ENCODE measurements around the gene SOST.

The SOST gene

DNA sequence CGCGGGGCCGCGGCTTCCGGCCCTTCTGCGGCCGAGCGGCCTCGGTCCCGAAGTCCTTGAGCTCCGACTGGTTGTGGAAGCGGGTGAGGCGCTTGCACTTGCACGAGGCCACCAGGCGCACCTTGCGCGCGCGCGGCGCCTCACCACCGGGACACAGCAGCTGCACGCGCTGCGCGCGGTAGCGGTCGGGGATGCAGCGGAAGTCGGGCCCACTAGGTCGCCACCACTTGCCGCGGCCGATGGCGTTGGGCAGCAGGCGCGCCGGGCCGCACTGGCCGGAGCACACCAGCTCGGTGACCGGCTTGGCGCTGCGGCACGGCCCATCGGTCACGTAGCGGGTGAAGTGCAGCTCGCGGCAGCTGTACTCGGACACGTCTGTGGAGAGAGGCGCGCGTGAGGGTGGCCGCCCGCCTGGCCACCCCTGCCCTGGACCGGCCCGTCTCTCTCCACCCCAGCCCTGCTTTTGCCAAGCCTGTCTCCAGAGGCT lies 3.2 kb downstream of the SOST start:
- no peak for ATAC-seq
- TF ChIP-seq, protein P1, sequence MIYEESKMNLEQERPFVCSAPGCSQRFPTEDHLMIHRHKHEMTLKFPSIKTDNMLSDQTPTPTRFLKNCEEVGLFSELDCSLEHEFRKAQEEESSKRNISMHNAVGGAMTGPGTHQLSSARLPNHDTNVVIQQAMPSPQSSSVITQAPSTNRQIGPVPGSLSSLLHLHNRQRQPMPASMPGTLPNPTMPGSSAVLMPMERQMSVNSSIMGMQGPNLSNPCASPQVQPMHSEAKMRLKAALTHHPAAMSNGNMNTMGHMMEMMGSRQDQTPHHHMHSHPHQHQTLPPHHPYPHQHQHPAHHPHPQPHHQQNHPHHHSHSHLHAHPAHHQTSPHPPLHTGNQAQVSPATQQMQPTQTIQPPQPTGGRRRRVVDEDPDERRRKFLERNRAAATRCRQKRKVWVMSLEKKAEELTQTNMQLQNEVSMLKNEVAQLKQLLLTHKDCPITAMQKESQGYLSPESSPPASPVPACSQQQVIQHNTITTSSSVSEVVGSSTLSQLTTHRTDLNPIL (CRISPR knock-in tag; IDR thresholded peaks at IDR 0.05; ENCODE audit: low read depth): no peak
- TF ChIP-seq, protein P2, sequence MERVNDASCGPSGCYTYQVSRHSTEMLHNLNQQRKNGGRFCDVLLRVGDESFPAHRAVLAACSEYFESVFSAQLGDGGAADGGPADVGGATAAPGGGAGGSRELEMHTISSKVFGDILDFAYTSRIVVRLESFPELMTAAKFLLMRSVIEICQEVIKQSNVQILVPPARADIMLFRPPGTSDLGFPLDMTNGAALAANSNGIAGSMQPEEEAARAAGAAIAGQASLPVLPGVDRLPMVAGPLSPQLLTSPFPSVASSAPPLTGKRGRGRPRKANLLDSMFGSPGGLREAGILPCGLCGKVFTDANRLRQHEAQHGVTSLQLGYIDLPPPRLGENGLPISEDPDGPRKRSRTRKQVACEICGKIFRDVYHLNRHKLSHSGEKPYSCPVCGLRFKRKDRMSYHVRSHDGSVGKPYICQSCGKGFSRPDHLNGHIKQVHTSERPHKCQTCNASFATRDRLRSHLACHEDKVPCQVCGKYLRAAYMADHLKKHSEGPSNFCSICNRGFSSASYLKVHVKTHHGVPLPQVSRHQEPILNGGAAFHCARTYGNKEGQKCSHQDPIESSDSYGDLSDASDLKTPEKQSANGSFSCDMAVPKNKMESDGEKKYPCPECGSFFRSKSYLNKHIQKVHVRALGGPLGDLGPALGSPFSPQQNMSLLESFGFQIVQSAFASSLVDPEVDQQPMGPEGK (CRISPR knock-in tag; IDR thresholded peaks at IDR 0.05; ENCODE audit: borderline replicate concordance): no peak
- TF ChIP-seq TOX (CRISPR knock-in tag; IDR thresholded peaks at IDR 0.05; ENCODE audit: borderline replicate concordance): no peak
- TF ChIP-seq GLIS3 (CRISPR knock-in tag; IDR thresholded peaks at IDR 0.05): no peak
- TF ChIP-seq, protein P3, sequence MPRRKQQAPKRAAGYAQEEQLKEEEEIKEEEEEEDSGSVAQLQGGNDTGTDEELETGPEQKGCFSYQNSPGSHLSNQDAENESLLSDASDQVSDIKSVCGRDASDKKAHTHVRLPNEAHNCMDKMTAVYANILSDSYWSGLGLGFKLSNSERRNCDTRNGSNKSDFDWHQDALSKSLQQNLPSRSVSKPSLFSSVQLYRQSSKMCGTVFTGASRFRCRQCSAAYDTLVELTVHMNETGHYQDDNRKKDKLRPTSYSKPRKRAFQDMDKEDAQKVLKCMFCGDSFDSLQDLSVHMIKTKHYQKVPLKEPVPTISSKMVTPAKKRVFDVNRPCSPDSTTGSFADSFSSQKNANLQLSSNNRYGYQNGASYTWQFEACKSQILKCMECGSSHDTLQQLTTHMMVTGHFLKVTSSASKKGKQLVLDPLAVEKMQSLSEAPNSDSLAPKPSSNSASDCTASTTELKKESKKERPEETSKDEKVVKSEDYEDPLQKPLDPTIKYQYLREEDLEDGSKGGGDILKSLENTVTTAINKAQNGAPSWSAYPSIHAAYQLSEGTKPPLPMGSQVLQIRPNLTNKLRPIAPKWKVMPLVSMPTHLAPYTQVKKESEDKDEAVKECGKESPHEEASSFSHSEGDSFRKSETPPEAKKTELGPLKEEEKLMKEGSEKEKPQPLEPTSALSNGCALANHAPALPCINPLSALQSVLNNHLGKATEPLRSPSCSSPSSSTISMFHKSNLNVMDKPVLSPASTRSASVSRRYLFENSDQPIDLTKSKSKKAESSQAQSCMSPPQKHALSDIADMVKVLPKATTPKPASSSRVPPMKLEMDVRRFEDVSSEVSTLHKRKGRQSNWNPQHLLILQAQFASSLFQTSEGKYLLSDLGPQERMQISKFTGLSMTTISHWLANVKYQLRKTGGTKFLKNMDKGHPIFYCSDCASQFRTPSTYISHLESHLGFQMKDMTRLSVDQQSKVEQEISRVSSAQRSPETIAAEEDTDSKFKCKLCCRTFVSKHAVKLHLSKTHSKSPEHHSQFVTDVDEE (CRISPR knock-in tag; IDR thresholded peaks at IDR 0.05): no peak
- TF ChIP-seq ZNF8 (CRISPR knock-in tag; IDR thresholded peaks at IDR 0.05): no peak
- no peak for TF ChIP-seq TCF4 (CRISPR knock-in tag; IDR thresholded peaks at IDR 0.05; ENCODE audit: borderline replicate concordance)
- TF ChIP-seq ESRRG (CRISPR knock-in tag; IDR thresholded peaks at IDR 0.05): no peak
- no peak for TF ChIP-seq SNAI2 (CRISPR knock-in tag; IDR thresholded peaks at IDR 0.05)
- no peak for TF ChIP-seq ZFP30 (CRISPR knock-in tag; IDR thresholded peaks at IDR 0.05)
- TF ChIP-seq ZNF565 (CRISPR knock-in tag; conservative IDR thresholded peaks at IDR 0.05; ENCODE audit: low read depth): no peak
- no peak for TF ChIP-seq ZC3H10 (CRISPR knock-in tag; IDR thresholded peaks at IDR 0.05)

DNA sequence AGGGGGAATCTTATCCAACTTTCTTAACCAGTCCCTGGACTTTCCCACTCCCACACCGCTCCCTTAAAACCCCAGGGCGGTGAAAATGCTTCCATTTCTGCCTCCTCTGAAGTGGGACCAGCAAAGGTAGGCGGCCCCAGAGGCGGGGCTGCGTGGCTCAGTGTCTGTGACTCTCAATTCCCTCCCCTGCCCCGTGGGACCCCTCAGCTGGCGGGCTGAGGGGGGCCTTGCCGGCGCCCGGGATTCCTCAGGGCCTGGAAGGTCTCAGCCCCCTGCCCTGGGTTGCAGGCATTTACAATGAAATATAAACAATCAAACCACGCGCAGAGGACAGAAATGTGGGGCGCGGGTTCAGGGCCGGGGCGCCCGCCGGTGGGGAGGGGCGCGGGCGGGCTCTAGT lies 3.6 kb downstream of the SOST start:
- ATAC-seq: no peak

DNA sequence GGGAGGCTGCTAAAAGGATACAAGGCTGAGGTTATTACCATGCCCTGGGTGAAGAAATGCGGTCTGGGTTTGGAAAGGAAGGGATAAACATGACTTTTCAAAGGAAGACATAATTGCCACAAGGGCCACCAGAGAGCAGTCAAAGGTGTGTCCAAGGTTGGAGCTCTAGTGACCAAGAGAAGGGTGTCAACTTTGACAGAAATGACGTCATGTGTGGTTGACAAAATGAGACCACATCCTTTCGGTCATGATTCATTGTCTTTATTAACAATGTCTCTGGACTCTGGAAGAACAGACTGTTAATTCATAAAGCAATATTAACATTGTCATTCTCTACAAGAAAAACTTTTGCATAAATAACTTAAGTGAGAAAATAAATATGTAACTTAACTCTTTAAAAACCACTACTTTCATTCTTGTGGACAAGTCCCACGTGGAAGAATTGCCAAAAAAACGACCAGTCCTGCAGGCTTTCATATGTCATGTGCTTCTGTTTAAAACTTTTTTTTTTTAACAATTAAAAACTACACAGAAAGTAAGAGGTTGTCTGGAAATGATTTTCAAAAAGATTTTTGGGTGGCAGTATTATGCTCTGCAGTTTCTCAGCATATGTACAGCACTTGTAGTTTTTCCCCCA lies 5.0 kb downstream of the SOST start:
- no peak for TF ChIP-seq ARNTL (CRISPR knock-in tag; IDR thresholded peaks at IDR 0.05; ENCODE audit: borderline replicate concordance, low read depth)
- TF ChIP-seq PPARA (CRISPR knock-in tag; IDR thresholded peaks at IDR 0.05; ENCODE audit: borderline replicate concordance): no peak
- no peak for TF ChIP-seq RARB (CRISPR knock-in tag; IDR thresholded peaks at IDR 0.05)
- TF ChIP-seq, protein P2 (CRISPR knock-in tag; IDR thresholded peaks at IDR 0.05; ENCODE audit: borderline replicate concordance): no peak
- TF ChIP-seq BACH2 (CRISPR knock-in tag; IDR thresholded peaks at IDR 0.05; ENCODE audit: borderline replicate concordance): no peak
- no peak for TF ChIP-seq ZNF8 (CRISPR knock-in tag; IDR thresholded peaks at IDR 0.05)
- no peak for TF ChIP-seq CSDC2 (CRISPR knock-in tag; IDR thresholded peaks at IDR 0.05)
- TF ChIP-seq ZFP3 (CRISPR knock-in tag; IDR thresholded peaks at IDR 0.05): no peak
- TF ChIP-seq, protein P4, sequence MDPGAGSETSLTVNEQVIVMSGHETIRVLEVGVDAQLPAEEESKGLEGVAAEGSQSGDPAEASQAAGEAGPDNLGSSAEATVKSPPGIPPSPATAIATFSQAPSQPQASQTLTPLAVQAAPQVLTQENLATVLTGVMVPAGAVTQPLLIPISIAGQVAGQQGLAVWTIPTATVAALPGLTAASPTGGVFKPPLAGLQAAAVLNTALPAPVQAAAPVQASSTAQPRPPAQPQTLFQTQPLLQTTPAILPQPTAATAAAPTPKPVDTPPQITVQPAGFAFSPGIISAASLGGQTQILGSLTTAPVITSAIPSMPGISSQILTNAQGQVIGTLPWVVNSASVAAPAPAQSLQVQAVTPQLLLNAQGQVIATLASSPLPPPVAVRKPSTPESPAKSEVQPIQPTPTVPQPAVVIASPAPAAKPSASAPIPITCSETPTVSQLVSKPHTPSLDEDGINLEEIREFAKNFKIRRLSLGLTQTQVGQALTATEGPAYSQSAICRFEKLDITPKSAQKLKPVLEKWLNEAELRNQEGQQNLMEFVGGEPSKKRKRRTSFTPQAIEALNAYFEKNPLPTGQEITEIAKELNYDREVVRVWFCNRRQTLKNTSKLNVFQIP (CRISPR knock-in tag; IDR thresholded peaks at IDR 0.05; ENCODE audit: borderline replicate concordance, low read depth): no peak
- TF ChIP-seq TOX (CRISPR knock-in tag; IDR thresholded peaks at IDR 0.05; ENCODE audit: borderline replicate concordance): no peak
- TF ChIP-seq GLIS3 (CRISPR knock-in tag; IDR thresholded peaks at IDR 0.05): no peak
- TF ChIP-seq ZC3H10 (CRISPR knock-in tag; IDR thresholded peaks at IDR 0.05): no peak
- TF ChIP-seq, protein P3 (CRISPR knock-in tag; IDR thresholded peaks at IDR 0.05): no peak
- TF ChIP-seq, protein P5, sequence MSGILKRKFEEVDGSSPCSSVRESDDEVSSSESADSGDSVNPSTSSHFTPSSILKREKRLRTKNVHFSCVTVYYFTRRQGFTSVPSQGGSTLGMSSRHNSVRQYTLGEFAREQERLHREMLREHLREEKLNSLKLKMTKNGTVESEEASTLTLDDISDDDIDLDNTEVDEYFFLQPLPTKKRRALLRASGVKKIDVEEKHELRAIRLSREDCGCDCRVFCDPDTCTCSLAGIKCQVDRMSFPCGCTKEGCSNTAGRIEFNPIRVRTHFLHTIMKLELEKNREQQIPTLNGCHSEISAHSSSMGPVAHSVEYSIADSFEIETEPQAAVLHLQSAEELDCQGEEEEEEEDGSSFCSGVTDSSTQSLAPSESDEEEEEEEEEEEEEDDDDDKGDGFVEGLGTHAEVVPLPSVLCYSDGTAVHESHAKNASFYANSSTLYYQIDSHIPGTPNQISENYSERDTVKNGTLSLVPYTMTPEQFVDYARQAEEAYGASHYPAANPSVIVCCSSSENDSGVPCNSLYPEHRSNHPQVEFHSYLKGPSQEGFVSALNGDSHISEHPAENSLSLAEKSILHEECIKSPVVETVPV (CRISPR knock-in tag; IDR thresholded peaks at IDR 0.05): no peak
- no peak for TF ChIP-seq TCF4 (CRISPR knock-in tag; IDR thresholded peaks at IDR 0.05; ENCODE audit: borderline replicate concordance)
- no peak for TF ChIP-seq ZFP30 (CRISPR knock-in tag; IDR thresholded peaks at IDR 0.05)
- TF ChIP-seq OSR1 (CRISPR knock-in tag; IDR thresholded peaks at IDR 0.05): no peak
- TF ChIP-seq ZNF565 (CRISPR knock-in tag; conservative IDR thresholded peaks at IDR 0.05; ENCODE audit: low read depth): no peak
- ATAC-seq: peak; percentile 18; the same call in 1 of the 3 replicates

More for the DNA sequence above, 3.6 kb downstream of the SOST start:
- TF ChIP-seq ISL1 (CRISPR knock-in tag; IDR thresholded peaks at IDR 0.05): no peak
